SIG-M5 treated with dmso at 0.1 percent for 504 hours (cell line): ENCODE results near the gene BUB1.
"Not testable (repeated sequence)": the region's sequence is repeated elsewhere in the genome, so short reads cannot be mapped to it uniquely, and the experiment has no call there.

Experiments used
- DNase-seq: peaks from one replicate; lab custom pipeline; 2025; ENCODE audit not compliant: unreplicated experiment; lab: John Stamatoyannopoulos, UW

The BUB1 gene

DNA sequence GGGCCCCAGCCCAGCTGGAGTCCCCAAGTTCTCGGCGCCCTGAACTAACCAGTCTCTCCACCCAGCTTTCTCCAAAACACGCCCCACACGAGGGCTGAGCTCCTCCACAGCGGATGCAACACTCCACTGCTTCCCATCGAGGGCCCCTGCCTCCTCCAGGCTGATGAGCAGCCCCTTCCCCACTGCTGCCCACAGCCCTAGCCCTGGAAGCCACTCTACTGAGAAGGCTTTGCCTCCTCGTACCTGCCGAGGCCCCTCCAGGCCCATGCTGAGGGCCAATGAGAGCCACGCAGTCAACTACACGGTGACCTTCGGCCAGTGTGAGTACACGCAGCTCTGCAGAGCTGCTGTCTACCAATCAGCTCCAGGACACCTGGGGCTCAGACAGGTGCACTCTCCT, 72.8 kb downstream of the BUB1 start:
- not testable (repeated sequence) for DNase-seq

DNA sequence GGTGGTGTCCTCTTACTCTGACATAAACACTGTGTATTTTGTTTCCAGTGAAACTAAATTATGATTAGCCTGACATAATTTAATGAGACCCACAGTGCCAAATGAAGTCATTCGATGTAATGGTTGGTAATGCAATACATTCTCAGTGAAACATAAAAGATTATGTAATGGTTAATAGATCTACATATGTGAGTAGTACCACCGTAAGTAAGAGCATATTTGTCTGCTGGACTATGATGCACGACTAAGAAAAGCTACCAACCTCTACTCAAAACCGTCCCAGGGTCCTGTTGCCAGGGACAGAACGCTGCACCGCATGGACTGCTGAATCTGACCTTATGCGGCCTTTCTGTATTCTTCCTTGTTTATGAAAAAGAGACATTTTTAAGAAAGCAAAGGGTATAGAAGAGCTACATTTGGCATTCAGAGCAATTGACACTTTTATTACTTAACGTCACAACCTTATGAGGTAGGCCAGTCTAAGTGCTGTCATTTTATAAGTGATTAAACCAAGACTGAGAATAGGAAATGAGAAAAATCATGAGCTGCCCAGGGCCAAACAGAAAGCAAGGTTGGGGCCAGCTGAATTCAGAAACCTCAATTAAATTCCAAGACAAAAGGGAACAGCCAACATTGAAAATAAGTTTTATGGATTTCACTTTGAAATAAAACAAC, 73.8 kb downstream of the BUB1 start:
- not testable (repeated sequence) for DNase-seq

DNA sequence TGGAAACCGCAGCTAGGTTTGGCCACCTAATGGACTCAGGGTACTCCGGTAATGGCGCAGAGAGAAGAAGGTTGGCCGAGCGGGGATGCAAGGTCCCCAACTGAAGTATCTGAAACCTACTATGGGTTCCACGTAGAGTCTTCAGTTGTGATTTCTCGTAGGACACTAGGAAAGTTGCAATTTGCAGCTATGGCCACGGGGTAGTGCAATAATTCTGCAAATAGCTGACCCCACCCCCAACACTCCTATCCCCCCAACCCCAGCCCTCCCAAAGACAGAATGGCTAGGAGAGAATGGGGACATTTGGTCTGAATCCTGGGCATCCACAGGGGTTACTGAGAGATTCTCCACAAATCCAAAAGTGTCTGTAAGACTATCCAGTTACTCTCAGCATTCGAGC, 75.7 kb downstream of the BUB1 start:
- not testable (repeated sequence) for DNase-seq

DNA sequence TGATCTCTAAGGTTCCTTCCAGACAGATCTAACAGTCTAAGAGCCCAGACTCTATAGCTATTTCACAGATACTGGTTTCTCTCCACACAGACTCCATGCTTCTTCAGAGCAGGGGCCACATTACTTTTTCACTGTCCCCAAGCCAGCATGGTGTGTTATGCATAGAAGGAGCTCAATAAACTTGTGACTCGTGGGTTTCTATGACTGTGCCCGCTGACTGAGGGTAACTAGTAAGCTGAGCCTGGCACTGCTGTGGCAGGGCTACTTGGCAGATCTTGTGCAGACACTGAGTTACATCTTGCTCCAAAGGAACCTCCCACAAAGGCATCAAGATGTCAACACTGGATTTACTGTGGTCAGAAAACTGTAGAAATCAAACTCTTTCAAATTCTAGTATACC, 85.9 kb downstream of the BUB1 start:
- not testable (repeated sequence) for DNase-seq

DNA sequence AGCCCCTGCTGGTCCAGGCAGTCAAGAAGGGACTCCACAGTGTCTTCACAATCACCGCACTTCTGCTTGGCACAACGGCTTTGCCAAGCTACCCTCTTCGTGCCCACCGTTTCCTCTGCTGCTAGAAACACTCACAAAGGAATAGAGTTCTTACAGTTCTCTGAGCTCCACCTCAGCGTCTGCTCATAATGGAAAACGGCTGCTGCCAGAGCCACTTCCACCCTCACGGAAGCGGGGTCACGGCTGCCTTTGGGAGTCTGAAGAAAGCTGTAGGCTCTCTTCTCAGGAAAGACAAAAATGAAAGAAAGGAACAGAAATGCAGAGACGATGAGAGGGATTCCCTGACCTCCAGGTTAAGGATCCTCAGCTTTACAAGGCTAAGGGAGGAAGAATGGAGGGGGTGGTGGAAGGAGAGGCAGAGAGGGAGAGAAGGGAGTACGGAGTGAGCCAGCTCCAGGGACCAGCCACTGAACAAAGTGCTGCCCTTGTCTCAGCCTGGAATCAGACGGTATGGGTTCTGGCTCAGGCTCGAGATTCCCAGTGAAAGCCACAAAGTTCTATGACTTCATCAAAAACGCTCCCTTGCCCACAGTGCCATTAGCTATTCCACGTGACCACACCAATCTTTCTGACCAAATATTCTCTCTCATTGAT, 88.1 kb downstream of the BUB1 start:
- not testable (repeated sequence) for DNase-seq

DNA sequence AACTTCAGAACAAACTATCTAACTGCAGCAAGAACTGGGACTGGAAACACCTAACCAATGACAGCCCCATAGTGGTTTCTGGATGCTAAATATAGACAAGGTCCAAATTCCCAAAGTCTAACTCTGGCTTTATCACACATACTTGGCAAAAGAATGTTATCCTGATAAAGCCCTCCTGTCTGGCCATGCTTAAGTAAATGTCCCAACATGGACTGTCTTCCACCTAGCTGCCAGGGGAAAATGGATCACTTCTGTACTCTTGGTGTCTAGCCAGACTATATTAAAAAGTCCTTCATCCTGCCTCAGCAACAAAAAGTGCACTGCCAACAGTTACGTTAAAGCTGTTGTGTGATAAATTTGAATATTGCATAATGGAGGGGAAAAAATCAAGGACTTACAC, 89.3 kb downstream of the BUB1 start:
- DNase-seq: not testable (repeated sequence)
